Upper lobe of right lung (tissue), 1 donor: ENCODE results near the gene FAM20B. TPM values are rescaled to one million over a fixed set of nuclear protein-coding genes. Genes with fewer than 3 reads are reported as not detected.

ENCODE experiments used
- ATAC-seq: fragments of 200-7000 bp; cut with Tn5 transposase; one replicate; pipeline ENCODE4 v1.9.1; 2020; ENCODE audit warnings: mild to moderate bottlenecking, moderate library complexity
- DNase-seq: peaks from one replicate; pipeline ENCODE4 v3.0.0-alpha.2; 2020
- H3K27ac ChIP-seq: fragments of 200-600 bp; one replicate; pipeline ENCODE4 v1.8.0; 2022
- H3K27me3 ChIP-seq: fragments of 200-600 bp; one replicate; pipeline ENCODE4 v1.8.0; 2022; ENCODE audit warnings: mild to moderate bottlenecking
- H3K36me3 ChIP-seq: fragments of 200-600 bp; one replicate; pipeline ENCODE4 v1.8.0; 2022
- H3K4me1 ChIP-seq: fragments of 200-600 bp; one replicate; pipeline ENCODE4 v1.8.0; 2022
- H3K4me3 ChIP-seq: fragments of 200-600 bp; one replicate; pipeline ENCODE4 v1.8.0; 2022; ENCODE audit warnings: mild to moderate bottlenecking
- H3K9me3 ChIP-seq: fragments of 200-600 bp; one replicate; pipeline ENCODE4 v1.8.0; 2022
- CTCF ChIP-seq: fragments of 200-600 bp; IDR thresholded peaks from one replicate; pipeline ENCODE4 v1.8.0; 2022; ENCODE audit warnings: antibody characterized with exemption
- intact Hi-C: fragments of 100-400 bp; cut with DNase I; formaldehyde crosslinking; loops from one replicate; pipeline ENCODE4 v1.11.0; 2022
- total RNA-seq: library from RNA; stranded (reverse); fragmentation: NEBNext Ultra II Directional; extraction: Animal tissue kit (Norgen Biotek cat#: 25700); gene quantifications from one replicate; pipeline ENCODE4 v1.2.1, GENCODE V29; 2021
- donor health status: DM: no; HTN: yes; CAD: no; lungs with severe emphysema.

FAM20B gene
- total RNA-seq, 1 donor from 2014 or later = 44.0 TPM

GRCh38 chr1:179115181-179115580 is 89.5 kb downstream of the FAM20B start:
- no peak overlapping the region for H3K27ac ChIP-seq
- H3K36me3 ChIP-seq = peaks cover 71% of the 10 kb centered on the region
- no peak for TF ChIP-seq CTCF
- ATAC-seq (no peak), DNase-seq (no peak)
- no peaks in the 10 kb centered on the region for H3K27me3 ChIP-seq
- no peaks in the 10 kb centered on the region for H3K9me3 ChIP-seq
- intact Hi-C loops = no loop called here
- no peaks in the 10 kb centered on the region for H3K4me1 ChIP-seq
- no peak overlapping the region for H3K4me3 ChIP-seq

GRCh38 chr1:179119513-179119912 is 93.8 kb downstream of the FAM20B start:
- Histone ChIP-seq H3K4me1 (no peaks in the 10 kb centered on the region), H3K36me3 (peaks cover 59% of the 10 kb centered on the region), H3K9me3 (no peaks in the 10 kb centered on the region), H3K27ac (no peak overlapping the region), H3K4me3 (no peak overlapping the region), H3K27me3 (no peaks in the 10 kb centered on the region)
- ATAC-seq = no peak
- DNase-seq = no peak
- intact Hi-C loops = no loop called here
- TF ChIP-seq CTCF = no peak

GRCh38 chr1:179120736-179121135 is 95.0 kb downstream of the FAM20B start:
- no peaks in the 10 kb centered on the region for H3K4me1 ChIP-seq
- DNase-seq (no peak), ATAC-seq (no peak)
- H3K4me3 ChIP-seq = no peak overlapping the region
- intact Hi-C loops = no loop called here
- no peaks in the 10 kb centered on the region for H3K9me3 ChIP-seq
- TF ChIP-seq CTCF = no peak
- no peaks in the 10 kb centered on the region for H3K27me3 ChIP-seq
- H3K27ac ChIP-seq = no peak overlapping the region
- H3K36me3 ChIP-seq = peaks cover 55% of the 10 kb centered on the region

- ATAC-seq = no peak
- no peak overlapping the region for H3K27ac ChIP-seq
- no peaks in the 10 kb centered on the region for H3K4me1 ChIP-seq
- DNase-seq = no peak
- H3K9me3 ChIP-seq = no peaks in the 10 kb centered on the region
- intact Hi-C loops = no loop called here
- H3K36me3 ChIP-seq = peaks cover 56% of the 10 kb centered on the region
- H3K4me3 ChIP-seq = no peak overlapping the region
- peak; percentile 58 for TF ChIP-seq CTCF
- H3K27me3 ChIP-seq = no peaks in the 10 kb centered on the region
These were observed 95.7 kb downstream of the FAM20B start for GRCh38 chr1:179121159-179121938.

- no peak overlapping the region for H3K27ac ChIP-seq
These were observed 99.2 kb downstream of the FAM20B start for GRCh38 chr1:179124873-179125272.

More at GRCh38 chr1:179124873-179125272, 99.2 kb downstream of the FAM20B start:
- Histone ChIP-seq H3K27me3 (no peaks in the 10 kb centered on the region), H3K9me3 (no peaks in the 10 kb centered on the region), H3K4me3 (no peak overlapping the region), H3K36me3 (peaks cover 23% of the 10 kb centered on the region), H3K4me1 (peaks cover 9% of the 10 kb centered on the region)
- intact Hi-C loops = no loop called here
- no peak for ATAC-seq
- DNase-seq = no peak
- TF ChIP-seq CTCF = no peak

Other genes with a start within 250 kb of the FAM20B start
- gene ANGPTL1, start 154.8 kb upstream of the FAM20B start, total RNA-seq = 9.3 TPM
- gene TOR3A, start 56.2 kb downstream of the FAM20B start, total RNA-seq = 23.0 TPM
- 32.7 TPM for gene ABL2, start 203.8 kb downstream of the FAM20B start, total RNA-seq